Measurements from ENCODE around the gene SLC15A5. TPM values are rescaled to one million over a fixed set of nuclear protein-coding genes. Genes with fewer than 3 reads are reported as not detected.

Gene SLC15A5
- total and polyA plus RNA-seq, 8 donors, result not detected

GRCh38 chr12:16238661-16239060 is 38.8 kb downstream of the SLC15A5 start:
- no peak for DNase-seq
- no peaks in the 10 kb centered on the region for H3K36me3 ChIP-seq
- H3K27ac ChIP-seq, result no peak overlapping the region
- H3K27me3 ChIP-seq, result no peaks in the 10 kb centered on the region
- 60 to 78% methylated on average over 2 of the region's 2 CpGs for WGBS, 2 donors
- no peak for FAIRE-seq
- ATAC-seq, result peak in 1 of 4 donors; percentile 21
- no peak overlapping the region for H3K4me3 ChIP-seq
- TF ChIP-seq, protein P1, sequence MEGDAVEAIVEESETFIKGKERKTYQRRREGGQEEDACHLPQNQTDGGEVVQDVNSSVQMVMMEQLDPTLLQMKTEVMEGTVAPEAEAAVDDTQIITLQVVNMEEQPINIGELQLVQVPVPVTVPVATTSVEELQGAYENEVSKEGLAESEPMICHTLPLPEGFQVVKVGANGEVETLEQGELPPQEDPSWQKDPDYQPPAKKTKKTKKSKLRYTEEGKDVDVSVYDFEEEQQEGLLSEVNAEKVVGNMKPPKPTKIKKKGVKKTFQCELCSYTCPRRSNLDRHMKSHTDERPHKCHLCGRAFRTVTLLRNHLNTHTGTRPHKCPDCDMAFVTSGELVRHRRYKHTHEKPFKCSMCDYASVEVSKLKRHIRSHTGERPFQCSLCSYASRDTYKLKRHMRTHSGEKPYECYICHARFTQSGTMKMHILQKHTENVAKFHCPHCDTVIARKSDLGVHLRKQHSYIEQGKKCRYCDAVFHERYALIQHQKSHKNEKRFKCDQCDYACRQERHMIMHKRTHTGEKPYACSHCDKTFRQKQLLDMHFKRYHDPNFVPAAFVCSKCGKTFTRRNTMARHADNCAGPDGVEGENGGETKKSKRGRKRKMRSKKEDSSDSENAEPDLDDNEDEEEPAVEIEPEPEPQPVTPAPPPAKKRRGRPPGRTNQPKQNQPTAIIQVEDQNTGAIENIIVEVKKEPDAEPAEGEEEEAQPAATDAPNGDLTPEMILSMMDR (IDR thresholded peaks at IDR 0.05), result no peak
- intact Hi-C loops (cut with DNase I), result no loop called here
- no peaks in the 10 kb centered on the region for H3K4me1 ChIP-seq
- no peaks in the 10 kb centered on the region for H3K9me3 ChIP-seq

GRCh38 chr12:16229676-16230075 is 47.8 kb downstream of the SLC15A5 start:
- H3K9me3 ChIP-seq, result no peaks in the 10 kb centered on the region
- intact Hi-C loops (cut with DNase I), result no loop called here
- FAIRE-seq (no peak), ATAC-seq (no peak), DNase-seq (no peak)
- H3K4me1 ChIP-seq, result no peaks in the 10 kb centered on the region
- H3K27ac ChIP-seq, result no peak overlapping the region
- no peaks in the 10 kb centered on the region for H3K27me3 ChIP-seq
- TF ChIP-seq, protein P1 (IDR thresholded peaks at IDR 0.05), result no peak
- H3K4me3 ChIP-seq, result no peak overlapping the region
- 12 to 22% methylated on average over 1 of the region's 1 CpG for WGBS, 2 donors
- no peaks in the 10 kb centered on the region for H3K36me3 ChIP-seq

DNA sequence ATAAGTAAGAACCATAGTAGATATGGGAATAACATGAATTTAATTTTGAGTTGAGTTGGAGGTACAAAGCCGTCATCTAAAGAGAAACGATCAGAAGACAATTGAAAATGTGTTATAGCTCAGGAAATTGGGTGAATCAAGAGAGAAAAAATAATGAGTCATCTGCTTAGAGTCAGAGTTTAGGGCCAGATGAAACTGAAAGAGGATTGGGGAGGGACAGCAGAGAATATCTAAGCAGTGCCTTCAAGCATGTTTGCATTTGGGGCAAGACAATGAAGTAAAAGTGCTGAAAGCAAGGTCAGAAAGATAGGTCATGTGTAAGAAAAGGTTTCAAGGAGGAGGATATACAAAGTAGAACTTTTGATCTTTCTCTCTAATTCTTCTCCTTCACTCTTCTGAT is 49.4 kb downstream of the SLC15A5 start:
- TF ChIP-seq, protein P1 (IDR thresholded peaks at IDR 0.05), result no peak
- WGBS, 2 donors, result 52 to 55% methylated on average over 2 of the region's 2 CpGs
- Histone ChIP-seq H3K27ac (no peak overlapping the region), H3K4me3 (no peak overlapping the region), H3K9me3 (no peaks in the 10 kb centered on the region), H3K36me3 (no peaks in the 10 kb centered on the region), H3K4me1 (no peaks in the 10 kb centered on the region), H3K27me3 (no peaks in the 10 kb centered on the region)
- DNase-seq, result no peak
- intact Hi-C loops (cut with DNase I), result no loop called here
- FAIRE-seq, result no peak
- no peak for ATAC-seq

DNA sequence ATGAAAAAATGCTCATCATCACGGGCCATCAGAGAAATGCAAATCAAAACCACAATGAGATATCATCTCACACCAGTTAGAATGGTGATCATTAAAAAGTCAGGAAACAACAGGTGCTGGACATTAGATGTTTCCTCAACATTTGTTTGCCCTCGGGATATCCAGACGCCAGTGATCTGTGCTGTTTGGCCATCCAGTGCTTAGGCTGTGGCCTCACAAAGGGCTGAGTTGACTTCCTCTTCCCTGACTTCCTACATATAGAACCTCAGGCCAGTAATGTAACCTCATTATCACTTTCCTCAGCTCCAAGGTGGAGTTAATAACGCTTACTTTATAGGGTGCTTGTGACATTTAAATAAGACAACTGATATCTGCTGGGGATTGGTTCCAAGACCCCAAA is 51.8 kb downstream of the SLC15A5 start:
- DNase-seq (no peak), ATAC-seq (no peak), FAIRE-seq (no peak)
- WGBS, 2 donors, result 73 to 81% methylated on average over 4 of the region's 4 CpGs
- no peaks in the 10 kb centered on the region for H3K27me3 ChIP-seq
- intact Hi-C loops (cut with DNase I), result no loop called here
- no peak overlapping the region for H3K27ac ChIP-seq
- H3K36me3 ChIP-seq, result no peaks in the 10 kb centered on the region
- no peaks in the 10 kb centered on the region for H3K9me3 ChIP-seq
- H3K4me3 ChIP-seq, result no peak overlapping the region
- TF ChIP-seq, protein P1 (IDR thresholded peaks at IDR 0.05), result no peak
- no peaks in the 10 kb centered on the region for H3K4me1 ChIP-seq

DNA sequence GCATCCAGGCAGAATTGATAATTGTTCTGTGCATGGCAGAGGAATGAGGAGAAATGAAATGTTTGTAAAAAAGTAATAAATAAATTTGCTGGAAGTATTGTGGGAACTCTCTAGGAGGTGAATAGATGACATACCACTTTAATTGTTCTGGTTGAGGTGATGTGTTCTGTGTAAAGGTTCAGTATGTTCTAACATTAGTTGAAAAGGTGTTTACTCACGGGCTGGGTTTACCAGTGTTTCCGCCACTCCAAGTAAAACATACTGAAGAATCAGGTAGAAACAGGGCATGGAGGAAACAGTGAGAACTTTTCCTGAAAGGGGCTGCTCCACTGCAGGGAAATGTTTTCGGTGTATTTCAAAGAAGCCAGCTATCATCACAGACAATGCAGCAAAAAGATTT is 53.3 kb downstream of the SLC15A5 start:
- no peaks in the 10 kb centered on the region for H3K27me3 ChIP-seq
- TF ChIP-seq, protein P1 (IDR thresholded peaks at IDR 0.05), result no peak
- no peaks in the 10 kb centered on the region for H3K36me3 ChIP-seq
- DNase-seq (no peak), FAIRE-seq (no peak), ATAC-seq (no peak)
- intact Hi-C loops (cut with DNase I), result no loop called here
- H3K9me3 ChIP-seq, result no peaks in the 10 kb centered on the region
- no peak overlapping the region for H3K4me3 ChIP-seq
- H3K27ac ChIP-seq, result no peak overlapping the region
- peaks cover 0 to 1% (median 0%) of the 10 kb centered on the region in 3 donors for H3K4me1 ChIP-seq
- WGBS, 2 donors, result 88 to 94% methylated on average over 3 of the region's 3 CpGs
